Measurements from ENCODE around the gene DCST1.

DNA sequence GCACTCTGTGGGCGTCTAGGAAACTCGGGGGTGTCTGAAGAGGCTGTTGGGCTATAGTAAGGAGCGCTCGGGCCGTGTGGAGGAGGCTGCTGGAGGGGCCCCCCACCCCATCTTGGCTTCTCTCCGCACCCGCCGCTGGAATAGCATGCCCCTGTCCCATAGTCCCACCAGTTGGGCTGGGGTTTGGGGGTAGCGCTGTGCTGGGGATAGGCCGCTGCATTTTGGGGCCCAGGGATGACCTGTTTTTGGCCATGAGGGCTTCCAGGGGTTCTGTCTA lies 45.5 kb downstream of the DCST1 start:
- TF ChIP-seq, protein P1, sequence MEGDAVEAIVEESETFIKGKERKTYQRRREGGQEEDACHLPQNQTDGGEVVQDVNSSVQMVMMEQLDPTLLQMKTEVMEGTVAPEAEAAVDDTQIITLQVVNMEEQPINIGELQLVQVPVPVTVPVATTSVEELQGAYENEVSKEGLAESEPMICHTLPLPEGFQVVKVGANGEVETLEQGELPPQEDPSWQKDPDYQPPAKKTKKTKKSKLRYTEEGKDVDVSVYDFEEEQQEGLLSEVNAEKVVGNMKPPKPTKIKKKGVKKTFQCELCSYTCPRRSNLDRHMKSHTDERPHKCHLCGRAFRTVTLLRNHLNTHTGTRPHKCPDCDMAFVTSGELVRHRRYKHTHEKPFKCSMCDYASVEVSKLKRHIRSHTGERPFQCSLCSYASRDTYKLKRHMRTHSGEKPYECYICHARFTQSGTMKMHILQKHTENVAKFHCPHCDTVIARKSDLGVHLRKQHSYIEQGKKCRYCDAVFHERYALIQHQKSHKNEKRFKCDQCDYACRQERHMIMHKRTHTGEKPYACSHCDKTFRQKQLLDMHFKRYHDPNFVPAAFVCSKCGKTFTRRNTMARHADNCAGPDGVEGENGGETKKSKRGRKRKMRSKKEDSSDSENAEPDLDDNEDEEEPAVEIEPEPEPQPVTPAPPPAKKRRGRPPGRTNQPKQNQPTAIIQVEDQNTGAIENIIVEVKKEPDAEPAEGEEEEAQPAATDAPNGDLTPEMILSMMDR (IDR thresholded peaks at IDR 0.05) = no peak
- TF ChIP-seq EZH2 (IDR thresholded peaks at IDR 0.05; ENCODE audit: borderline replicate concordance, insufficient read depth, low read depth, low read length, poor library complexity, severe bottlenecking) = no peak

Measured in B cell (primary cell).